CD14-positive monocyte (primary cell): ENCODE measurements around the gene ROBO1. TPM values are rescaled to one million over a fixed set of nuclear protein-coding genes. Genes with fewer than 3 reads are reported as not detected.

ENCODE experiments used
- DNase-seq, 3 donors: peaks; one replicate each; pipeline ENCODE4 v3.0.0-alpha.2; 2011 to 2022
- H2AFZ ChIP-seq: 2 replicates; pipeline ENCODE4 v1.6.0; 2012; ENCODE audit warnings: mild to moderate bottlenecking, low read depth, low read length, inconsistent platforms; ENCODE audit not compliant: insufficient read depth, poor library complexity, severe bottlenecking
- H3K27ac ChIP-seq, 2 donors: 1 replicate in 1 of 2; 2 replicates in 1 of 2; pipeline ENCODE4 v1.5.1; 2012 to 2013; ENCODE audit warnings: low read length in 2 of 2, control low read depth in 1 of 2, inconsistent platforms in 1 of 2, low read depth in 1 of 2, mild to moderate bottlenecking in 1 of 2
- H3K27me3 ChIP-seq, 2 donors: one replicate each; pipeline versions ENCODE4 v1.6.0 to v1.6.1; 2011 to 2013; ENCODE audit warnings: low read length in 2 of 2; ENCODE audit not compliant: control insufficient read depth in 2 of 2, insufficient read depth in 2 of 2
- H3K36me3 ChIP-seq, 2 donors: replicated peaks in 1 of 2; 1 replicate in 1 of 2; 2 replicates in 1 of 2; pipeline versions ENCODE4 v1.5.1 to v1.6.1; 2012 to 2013; ENCODE audit warnings: low read length in 2 of 2, control low read depth in 1 of 2, inconsistent platforms in 1 of 2, mild to moderate bottlenecking in 1 of 2; ENCODE audit not compliant: insufficient read depth in 2 of 2, control insufficient read depth in 1 of 2
- H3K4me1 ChIP-seq, 2 donors: 1 replicate in 1 of 2; 2 replicates in 1 of 2; pipeline versions ENCODE4 v1.5.1 to v1.6.1; 2012 to 2013; ENCODE audit warnings: low read length in 2 of 2, control low read depth in 1 of 2, inconsistent platforms in 1 of 2, mild to moderate bottlenecking in 1 of 2, moderate library complexity in 1 of 2; ENCODE audit not compliant: insufficient read depth in 2 of 2, control insufficient read depth in 1 of 2
- H3K4me2 ChIP-seq: replicated peaks from 2 replicates; pipeline ENCODE3; 2012; ENCODE audit warnings: low read length, moderate library complexity, mild to moderate bottlenecking; ENCODE audit not compliant: poor library complexity, severe bottlenecking; ENCODE audit errors: extremely low read depth
- H3K4me3 ChIP-seq, 3 experiments: fragments of 200-600 bp in 1 of 3; sonication (generic) in 1 of 3; replicated peaks in 1 of 3; 1 replicate in 2 of 3; 2 replicates in 1 of 3; pipeline ENCODE4 v1.5.1; 2011 to 2013; ENCODE audit warnings: low read length in 3 of 3, mild to moderate bottlenecking in 3 of 3, control low read depth in 2 of 3, low read depth in 2 of 3, inconsistent platforms in 1 of 3, moderate library complexity in 1 of 3
- H3K79me2 ChIP-seq: 2 replicates; pipeline ENCODE4 v1.6.0; 2012; ENCODE audit warnings: mild to moderate bottlenecking, control low read depth, inconsistent platforms, low read length, moderate library complexity; ENCODE audit not compliant: insufficient read depth
- H3K9ac ChIP-seq: 2 replicates; pipeline ENCODE4 v1.6.0; 2017; ENCODE audit warnings: low read length, mild to moderate bottlenecking; ENCODE audit not compliant: insufficient read depth, poor library complexity, severe bottlenecking
- H3K9me3 ChIP-seq, 2 donors: replicated peaks in 1 of 2; 1 replicate in 1 of 2; 2 replicates in 1 of 2; pipeline versions ENCODE4 v1.5.1 to v1.6.1; 2012 to 2013; ENCODE audit warnings: low read length in 2 of 2, control low read depth in 1 of 2; ENCODE audit not compliant: control insufficient read depth in 1 of 2, insufficient read depth in 1 of 2
- H4K20me1 ChIP-seq: 2 replicates; pipeline ENCODE4 v1.6.0; 2012; ENCODE audit warnings: mild to moderate bottlenecking, low read length, control low read depth, moderate library complexity; ENCODE audit not compliant: insufficient read depth
- H3K27ac Mint-ChIP-seq, 7 donors: one replicate each; pipeline ENCODE4 v1.8.0; 2020; ENCODE audit warnings: mild to moderate bottlenecking in 7 of 7, mixed read lengths in 7 of 7, moderate library complexity in 6 of 7, inconsistent platforms in 2 of 7
- H3K27me3 Mint-ChIP-seq, 3 donors: one replicate each; pipeline ENCODE4 v1.8.0; 2021 to 2022; ENCODE audit warnings: low read depth in 3 of 3, mild to moderate bottlenecking in 3 of 3, mixed read lengths in 3 of 3, moderate library complexity in 3 of 3, inconsistent platforms in 1 of 3
- H3K36me3 Mint-ChIP-seq, 2 donors: one replicate each; pipeline ENCODE4 v1.8.0; 2020; ENCODE audit warnings: mixed read lengths in 2 of 2, inconsistent platforms in 1 of 2, mild to moderate bottlenecking in 1 of 2
- H3K4me1 Mint-ChIP-seq: one replicate; pipeline ENCODE4 v1.8.0; 2020; ENCODE audit warnings: mild to moderate bottlenecking, mixed read lengths
- H3K4me3 Mint-ChIP-seq, 2 donors: one replicate each; pipeline ENCODE4 v1.8.0; 2020; ENCODE audit warnings: mild to moderate bottlenecking in 2 of 2, mixed read lengths in 2 of 2, moderate library complexity in 1 of 2
- H3K9me3 Mint-ChIP-seq, 7 donors: one replicate each; pipeline ENCODE4 v1.8.0; 2020 to 2022; ENCODE audit warnings: mixed read lengths in 7 of 7, mild to moderate bottlenecking in 6 of 7, moderate library complexity in 6 of 7, inconsistent platforms in 2 of 7
- CTCF ChIP-seq: fragments of 200-600 bp; IDR thresholded peaks from one replicate; pipeline ENCODE4 v1.8.0; 2022; ENCODE audit warnings: antibody characterized with exemption, mild to moderate bottlenecking
- WGBS: methylation state at CpG from one replicate; pipeline ENCODE4 v1.1.5; 2013; ENCODE audit warnings: missing lambda C conversion rate; ENCODE audit not compliant: insufficient coverage; 5-methylcytosine and 5-hydroxymethylcytosine counted together
- intact Hi-C, 2 donors: fragments of 100-400 bp; cut with micrococcal nuclease; formaldehyde crosslinking; loops; one replicate each; pipeline versions ENCODE4 v1.15.0 to v1.15.1; 2023
- polyA plus RNA-seq, 3 donors: library from polyadenylated mRNA; depleted of rRNA in 1 of 3; unstranded in 2 of 3; stranded (reverse) in 1 of 3; fragments of 300-500 nt in 2 of 3; fragments of >200 nt in 1 of 3; fragmentation: Illumina TruSeq in 2 of 3; gene quantifications; 1 replicate in 2 of 3; 2 replicates in 1 of 3; pipeline ENCODE4 v1.2.3, GENCODE V29; 2012 to 2021

ROBO1 gene
- polyA plus RNA-seq, 3 donors: 0.09 to 0.10 TPM; not detected in 1

- peaks cover 0 to 3% (median 0%) of the 10 kb centered on the region in 7 donors for H3K9me3 Mint-ChIP-seq
- Histone ChIP-seq H3K27ac (no peak overlapping the region), H2AFZ (no peak overlapping the region), H3K4me1 (no peaks in the 10 kb centered on the region), H3K79me2 (no peaks in the 10 kb centered on the region), H3K9me3 (no peaks in the 10 kb centered on the region), H3K27me3 (no peaks in the 10 kb centered on the region), H3K9ac (no peak overlapping the region), H3K4me3 (no peak overlapping the region), H3K4me2 (no peak overlapping the region), H4K20me1 (no peaks in the 10 kb centered on the region), H3K36me3 (no peaks in the 10 kb centered on the region)
- intact Hi-C loops: no loop called here
- no peaks in the 10 kb centered on the region for H3K27me3 Mint-ChIP-seq
- H3K27ac Mint-ChIP-seq: no peak overlapping the region
- H3K4me1 Mint-ChIP-seq: no peaks in the 10 kb centered on the region
- no peak overlapping the region for H3K4me3 Mint-ChIP-seq
- TF ChIP-seq CTCF: no peak
- no peak for DNase-seq
- no CpG with 5 or more reads among the region's 1 CpG for WGBS
- H3K36me3 Mint-ChIP-seq: no peaks in the 10 kb centered on the region
Measured at GRCh38 chr3:79006077-79006476, 761.7 kb downstream of the ROBO1 start.

- H3K9me3 ChIP-seq: no peaks in the 10 kb centered on the region
- no peak overlapping the region for H3K4me3 ChIP-seq
- H4K20me1 ChIP-seq: no peaks in the 10 kb centered on the region
- H3K9me3 Mint-ChIP-seq: peaks cover 0 to 5% (median 2%) of the 10 kb centered on the region in 7 donors
- DNase-seq: no peak
- H3K79me2 ChIP-seq: no peaks in the 10 kb centered on the region
- H3K4me1 Mint-ChIP-seq: no peaks in the 10 kb centered on the region
- TF ChIP-seq CTCF: no peak
- H3K4me2 ChIP-seq: no peak overlapping the region
- H2AFZ ChIP-seq: no peak overlapping the region
- no peak overlapping the region for H3K9ac ChIP-seq
- H3K27ac Mint-ChIP-seq: no peak overlapping the region
- no peaks in the 10 kb centered on the region for H3K4me1 ChIP-seq
- H3K36me3 Mint-ChIP-seq: no peaks in the 10 kb centered on the region
- no peaks in the 10 kb centered on the region for H3K27me3 Mint-ChIP-seq
- no peaks in the 10 kb centered on the region for H3K36me3 ChIP-seq
- no peak overlapping the region for H3K27ac ChIP-seq
- no peak overlapping the region for H3K4me3 Mint-ChIP-seq
- no peaks in the 10 kb centered on the region for H3K27me3 ChIP-seq
- 80% methylated on average over 1 of the region's 6 CpGs for WGBS
- intact Hi-C loops: no loop called here
Measured at GRCh38 chr3:79005084-79005483, 762.7 kb downstream of the ROBO1 start.
